Activated CD4-positive, alpha-beta T cell treated with anti-CD3 and anti-CD28 coated beads, Interleukin-2, Interleukin-4, amounts not matched to agents 100 ng/mL and 50 ng/mL, durations not matched to agents 16 hours and 8 hours (primary cell): ENCODE results near the gene ZGPAT.

Experiments
- DNase-seq: peaks from one replicate; pipeline ENCODE4 v3.0.0-alpha.2; 2020; ENCODE audit warnings: low spot score

ZGPAT gene

GRCh38 chr20:63678667-63679465 is 29.0 kb upstream of the ZGPAT start:
- DNase-seq: no peak

GRCh38 chr20:63679799-63680305 is 28.0 kb upstream of the ZGPAT start:
- no peak for DNase-seq

GRCh38 chr20:63680427-63680826 is 27.4 kb upstream of the ZGPAT start:
- no peak for DNase-seq

GRCh38 chr20:63680857-63681608 is 26.8 kb upstream of the ZGPAT start:
- DNase-seq: no peak

- no peak for DNase-seq
These were observed 26.2 kb upstream of the ZGPAT start for GRCh38 chr20:63681609-63682142.

GRCh38 chr20:63682384-63683139 is 25.3 kb upstream of the ZGPAT start:
- DNase-seq: no peak

GRCh38 chr20:63685269-63686026 is 22.4 kb upstream of the ZGPAT start:
- no peak for DNase-seq

- no peak for DNase-seq
These were observed 21.7 kb upstream of the ZGPAT start for GRCh38 chr20:63686094-63686491.

GRCh38 chr20:63686492-63687321 is 21.1 kb upstream of the ZGPAT start:
- no peak for DNase-seq

GRCh38 chr20:63687419-63688178 is 20.2 kb upstream of the ZGPAT start:
- no peak for DNase-seq

- no peak for DNase-seq
These were observed 19.4 kb upstream of the ZGPAT start for GRCh38 chr20:63688228-63689045.

GRCh38 chr20:63689046-63690002 is 18.5 kb upstream of the ZGPAT start:
- no peak for DNase-seq

GRCh38 chr20:63690003-63690897 is 17.6 kb upstream of the ZGPAT start:
- DNase-seq: no peak

- no peak for DNase-seq
These were observed 16.7 kb upstream of the ZGPAT start for GRCh38 chr20:63690898-63691710.

- DNase-seq: no peak
These were observed 16.0 kb upstream of the ZGPAT start for GRCh38 chr20:63691711-63692435.
